GM19193 (cell line): ENCODE data around the gene PCBP1.
A peak's percentile ranks its signal among the peaks of the same experiment; 100 is the strongest.

Source experiments
- POLR2A ChIP-seq: IDR thresholded peaks from 4 replicates; pipeline ENCODE4 v1.6.1; 2011; ENCODE audit not compliant: insufficient read depth, insufficient read length; ENCODE audit errors: extremely low read depth

PCBP1 gene

GRCh38 chr2:70089220-70089982 lies 2.1 kb downstream of the PCBP1 start:
- TF ChIP-seq POLR2A: peak; percentile 38

- no peak for TF ChIP-seq POLR2A
Measured at GRCh38 chr2:70089983-70090525, 2.8 kb downstream of the PCBP1 start.

GRCh38 chr2:70090706-70091334 lies 3.5 kb downstream of the PCBP1 start:
- TF ChIP-seq POLR2A: no peak

GRCh38 chr2:70091364-70091763 lies 4.1 kb downstream of the PCBP1 start:
- TF ChIP-seq POLR2A: no peak

GRCh38 chr2:70091816-70092215 lies 4.5 kb downstream of the PCBP1 start:
- TF ChIP-seq POLR2A: no peak

- TF ChIP-seq POLR2A: no peak
Measured at GRCh38 chr2:70094171-70094977, 7.1 kb downstream of the PCBP1 start.

- peak; percentile 57 for TF ChIP-seq POLR2A
Measured at GRCh38 chr2:70094978-70095719, 7.9 kb downstream of the PCBP1 start.

- TF ChIP-seq POLR2A: no peak
Measured at GRCh38 chr2:70095720-70096670, 8.7 kb downstream of the PCBP1 start.

GRCh38 chr2:70098032-70098431 lies 10.8 kb downstream of the PCBP1 start:
- TF ChIP-seq POLR2A: no peak

- no peak for TF ChIP-seq POLR2A
Measured at GRCh38 chr2:70099270-70099669, 12.0 kb downstream of the PCBP1 start.

GRCh38 chr2:70101174-70101573 lies 13.9 kb downstream of the PCBP1 start:
- no peak for TF ChIP-seq POLR2A

- peak; percentile 33 for TF ChIP-seq POLR2A
Measured at GRCh38 chr2:70103531-70104061, 16.3 kb downstream of the PCBP1 start.
